ENCODE results near the gene C19orf18. TPM values are rescaled to one million over a fixed set of nuclear protein-coding genes. Genes with fewer than 3 reads are reported as not detected.

The C19orf18 gene
- total RNA-seq, 1 donor from 2014 or later = 0.90 TPM

GRCh38 chr19:57964761-57965160 is 9.6 kb downstream of the C19orf18 start:
- intact Hi-C loops (cut with DNase I) = no loop called here
- ATAC-seq (no peak), DNase-seq (no peak)
- no peak overlapping the region for H3K4me3 ChIP-seq
- TF ChIP-seq CTCF (IDR thresholded peaks at IDR 0.05) = no peak
- no peaks in the 10 kb centered on the region for H3K4me1 ChIP-seq
- peaks cover 46% of the 10 kb centered on the region for H3K9me3 ChIP-seq
- H3K36me3 ChIP-seq = no peaks in the 10 kb centered on the region
- no peak overlapping the region for H3K27ac ChIP-seq
- no peaks in the 10 kb centered on the region for H3K27me3 ChIP-seq

- Histone ChIP-seq H3K9me3 (peaks cover 43% of the 10 kb centered on the region), H3K27me3 (no peaks in the 10 kb centered on the region), H3K36me3 (no peaks in the 10 kb centered on the region), H3K4me3 (no peak overlapping the region), H3K4me1 (no peaks in the 10 kb centered on the region), H3K27ac (no peak overlapping the region)
- intact Hi-C loops (cut with DNase I) = no loop called here
- no peak for DNase-seq
- ATAC-seq = no peak
- TF ChIP-seq CTCF (IDR thresholded peaks at IDR 0.05) = no peak
These were observed 12.5 kb downstream of the C19orf18 start for GRCh38 chr19:57961785-57962184.

GRCh38 chr19:57954996-57955395 is 19.3 kb downstream of the C19orf18 start:
- no peaks in the 10 kb centered on the region for H3K36me3 ChIP-seq
- DNase-seq (no peak), ATAC-seq (no peak)
- H3K4me3 ChIP-seq = no peak overlapping the region
- H3K27me3 ChIP-seq = no peaks in the 10 kb centered on the region
- no peak for TF ChIP-seq CTCF (IDR thresholded peaks at IDR 0.05)
- H3K27ac ChIP-seq = no peak overlapping the region
- no peaks in the 10 kb centered on the region for H3K4me1 ChIP-seq
- intact Hi-C loops (cut with DNase I) = no loop called here
- peaks cover 18% of the 10 kb centered on the region for H3K9me3 ChIP-seq

- no peaks in the 10 kb centered on the region for H3K9me3 ChIP-seq
These were observed 24.6 kb downstream of the C19orf18 start for GRCh38 chr19:57949702-57950101.

GRCh38 chr19:57949296-57949695 is 25.0 kb downstream of the C19orf18 start:
- DNase-seq = no peak
- no peak for ATAC-seq
- H3K36me3 ChIP-seq = no peaks in the 10 kb centered on the region
- no peaks in the 10 kb centered on the region for H3K27me3 ChIP-seq
- peaks cover 9% of the 10 kb centered on the region for H3K4me1 ChIP-seq
- no peak overlapping the region for H3K4me3 ChIP-seq
- TF ChIP-seq CTCF (IDR thresholded peaks at IDR 0.05) = no peak
- intact Hi-C loops (cut with DNase I) = no loop called here
- no peak overlapping the region for H3K27ac ChIP-seq
- H3K9me3 ChIP-seq = no peaks in the 10 kb centered on the region

More at GRCh38 chr19:57949702-57950101, 24.6 kb downstream of the C19orf18 start:
- intact Hi-C loops (cut with DNase I) = no loop called here
- DNase-seq (no peak), ATAC-seq (no peak)
- TF ChIP-seq CTCF (IDR thresholded peaks at IDR 0.05) = no peak
- Histone ChIP-seq H3K27ac (no peak overlapping the region), H3K4me1 (peaks cover 9% of the 10 kb centered on the region), H3K27me3 (no peaks in the 10 kb centered on the region), H3K4me3 (no peak overlapping the region), H3K36me3 (no peaks in the 10 kb centered on the region)
